ENCODE results near the gene RDH13. TPM values are rescaled to one million over a fixed set of nuclear protein-coding genes. Genes with fewer than 3 reads are reported as not detected.

Gene RDH13
- total and polyA plus RNA-seq, 4 donors: 8.9 to 11.7 (median 9.5) TPM

DNA sequence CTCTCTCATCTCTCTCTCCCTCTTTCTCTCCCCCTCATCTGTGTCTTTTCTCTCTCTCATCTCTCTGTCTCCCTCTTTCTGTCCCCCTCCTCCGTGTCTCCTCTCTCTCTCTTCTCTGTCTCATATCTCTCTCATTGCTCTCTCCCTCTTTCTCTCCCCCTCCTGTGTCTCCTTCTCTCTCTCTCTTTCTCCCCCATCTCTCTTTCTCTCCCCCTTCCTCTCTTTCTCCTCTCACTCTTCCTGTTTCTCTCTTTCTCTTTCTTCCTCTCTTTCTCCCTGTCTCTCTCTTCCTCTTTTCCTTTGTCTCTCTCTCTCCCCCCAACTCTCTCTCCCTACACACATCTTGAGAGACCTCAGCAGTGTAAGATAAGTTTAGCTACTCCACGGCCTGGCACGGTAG, 4.9 kb upstream of the RDH13 start:
- TF ChIP-seq JUND (IDR thresholded peaks at IDR 0.05) (no peak), HNF4A (conservative IDR thresholded peaks at IDR 0.05) (no peak), TAF1 (conservative IDR thresholded peaks at IDR 0.05) (no peak), SP1 (IDR thresholded peaks at IDR 0.05) (no peak), RXRA (IDR thresholded peaks at IDR 0.05) (no peak), RAD21 (IDR thresholded peaks at IDR 0.05) (no peak), GABPA (IDR thresholded peaks at IDR 0.05 in 1 of 2, conservative IDR thresholded peaks at IDR 0.05 in 1 of 2) (no peak), FOXA1 (IDR thresholded peaks at IDR 0.05) (no peak), HNF4G (IDR thresholded peaks at IDR 0.05) (no peak)
- TF ChIP-seq, protein P1, sequence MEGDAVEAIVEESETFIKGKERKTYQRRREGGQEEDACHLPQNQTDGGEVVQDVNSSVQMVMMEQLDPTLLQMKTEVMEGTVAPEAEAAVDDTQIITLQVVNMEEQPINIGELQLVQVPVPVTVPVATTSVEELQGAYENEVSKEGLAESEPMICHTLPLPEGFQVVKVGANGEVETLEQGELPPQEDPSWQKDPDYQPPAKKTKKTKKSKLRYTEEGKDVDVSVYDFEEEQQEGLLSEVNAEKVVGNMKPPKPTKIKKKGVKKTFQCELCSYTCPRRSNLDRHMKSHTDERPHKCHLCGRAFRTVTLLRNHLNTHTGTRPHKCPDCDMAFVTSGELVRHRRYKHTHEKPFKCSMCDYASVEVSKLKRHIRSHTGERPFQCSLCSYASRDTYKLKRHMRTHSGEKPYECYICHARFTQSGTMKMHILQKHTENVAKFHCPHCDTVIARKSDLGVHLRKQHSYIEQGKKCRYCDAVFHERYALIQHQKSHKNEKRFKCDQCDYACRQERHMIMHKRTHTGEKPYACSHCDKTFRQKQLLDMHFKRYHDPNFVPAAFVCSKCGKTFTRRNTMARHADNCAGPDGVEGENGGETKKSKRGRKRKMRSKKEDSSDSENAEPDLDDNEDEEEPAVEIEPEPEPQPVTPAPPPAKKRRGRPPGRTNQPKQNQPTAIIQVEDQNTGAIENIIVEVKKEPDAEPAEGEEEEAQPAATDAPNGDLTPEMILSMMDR (IDR thresholded peaks at IDR 0.05; ENCODE audit: low read depth, low read length, missing input control): no peak
- TF ChIP-seq, protein P2, sequence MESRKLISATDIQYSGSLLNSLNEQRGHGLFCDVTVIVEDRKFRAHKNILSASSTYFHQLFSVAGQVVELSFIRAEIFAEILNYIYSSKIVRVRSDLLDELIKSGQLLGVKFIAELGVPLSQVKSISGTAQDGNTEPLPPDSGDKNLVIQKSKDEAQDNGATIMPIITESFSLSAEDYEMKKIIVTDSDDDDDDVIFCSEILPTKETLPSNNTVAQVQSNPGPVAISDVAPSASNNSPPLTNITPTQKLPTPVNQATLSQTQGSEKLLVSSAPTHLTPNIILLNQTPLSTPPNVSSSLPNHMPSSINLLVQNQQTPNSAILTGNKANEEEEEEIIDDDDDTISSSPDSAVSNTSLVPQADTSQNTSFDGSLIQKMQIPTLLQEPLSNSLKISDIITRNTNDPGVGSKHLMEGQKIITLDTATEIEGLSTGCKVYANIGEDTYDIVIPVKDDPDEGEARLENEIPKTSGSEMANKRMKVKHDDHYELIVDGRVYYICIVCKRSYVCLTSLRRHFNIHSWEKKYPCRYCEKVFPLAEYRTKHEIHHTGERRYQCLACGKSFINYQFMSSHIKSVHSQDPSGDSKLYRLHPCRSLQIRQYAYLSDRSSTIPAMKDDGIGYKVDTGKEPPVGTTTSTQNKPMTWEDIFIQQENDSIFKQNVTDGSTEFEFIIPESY (IDR thresholded peaks at IDR 0.05): no peak
- TF ChIP-seq, protein P3, sequence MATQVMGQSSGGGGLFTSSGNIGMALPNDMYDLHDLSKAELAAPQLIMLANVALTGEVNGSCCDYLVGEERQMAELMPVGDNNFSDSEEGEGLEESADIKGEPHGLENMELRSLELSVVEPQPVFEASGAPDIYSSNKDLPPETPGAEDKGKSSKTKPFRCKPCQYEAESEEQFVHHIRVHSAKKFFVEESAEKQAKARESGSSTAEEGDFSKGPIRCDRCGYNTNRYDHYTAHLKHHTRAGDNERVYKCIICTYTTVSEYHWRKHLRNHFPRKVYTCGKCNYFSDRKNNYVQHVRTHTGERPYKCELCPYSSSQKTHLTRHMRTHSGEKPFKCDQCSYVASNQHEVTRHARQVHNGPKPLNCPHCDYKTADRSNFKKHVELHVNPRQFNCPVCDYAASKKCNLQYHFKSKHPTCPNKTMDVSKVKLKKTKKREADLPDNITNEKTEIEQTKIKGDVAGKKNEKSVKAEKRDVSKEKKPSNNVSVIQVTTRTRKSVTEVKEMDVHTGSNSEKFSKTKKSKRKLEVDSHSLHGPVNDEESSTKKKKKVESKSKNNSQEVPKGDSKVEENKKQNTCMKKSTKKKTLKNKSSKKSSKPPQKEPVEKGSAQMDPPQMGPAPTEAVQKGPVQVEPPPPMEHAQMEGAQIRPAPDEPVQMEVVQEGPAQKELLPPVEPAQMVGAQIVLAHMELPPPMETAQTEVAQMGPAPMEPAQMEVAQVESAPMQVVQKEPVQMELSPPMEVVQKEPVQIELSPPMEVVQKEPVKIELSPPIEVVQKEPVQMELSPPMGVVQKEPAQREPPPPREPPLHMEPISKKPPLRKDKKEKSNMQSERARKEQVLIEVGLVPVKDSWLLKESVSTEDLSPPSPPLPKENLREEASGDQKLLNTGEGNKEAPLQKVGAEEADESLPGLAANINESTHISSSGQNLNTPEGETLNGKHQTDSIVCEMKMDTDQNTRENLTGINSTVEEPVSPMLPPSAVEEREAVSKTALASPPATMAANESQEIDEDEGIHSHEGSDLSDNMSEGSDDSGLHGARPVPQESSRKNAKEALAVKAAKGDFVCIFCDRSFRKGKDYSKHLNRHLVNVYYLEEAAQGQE (IDR thresholded peaks at IDR 0.05): no peak
- TF ChIP-seq, protein P4, sequence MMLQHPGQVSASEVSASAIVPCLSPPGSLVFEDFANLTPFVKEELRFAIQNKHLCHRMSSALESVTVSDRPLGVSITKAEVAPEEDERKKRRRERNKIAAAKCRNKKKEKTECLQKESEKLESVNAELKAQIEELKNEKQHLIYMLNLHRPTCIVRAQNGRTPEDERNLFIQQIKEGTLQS (IDR thresholded peaks at IDR 0.05): no peak
- WGBS: 49% methylated on average over 3 of the region's 3 CpGs
- H3K4me1 ChIP-seq (ENCODE audit: control insufficient read depth in 4 of 4, insufficient read depth in 4 of 4, low read length in 3 of 4): peaks cover 0 to 2% (median 0%) of the 10 kb centered on the region in 4 donors
- no peak overlapping the region for H3K27ac ChIP-seq (ENCODE audit: low read depth in 1 of 2, low read length in 2 of 2)
- no peak for DNase-seq (ENCODE audit: low spot score)
- H3K27me3 ChIP-seq (ENCODE audit: control insufficient read depth in 4 of 4, insufficient read depth in 4 of 4, low read length in 3 of 4): peaks cover 0 to 11% (median 3%) of the 10 kb centered on the region in 4 donors
- H3K9me3 ChIP-seq (ENCODE audit: control insufficient read depth in 4 of 4, low read length in 3 of 4): no peaks in the 10 kb centered on the region
- no peaks in the 10 kb centered on the region for H3K36me3 ChIP-seq (ENCODE audit: control insufficient read depth in 4 of 4, insufficient read depth in 3 of 4, low read depth in 1 of 4, low read length in 3 of 4)
- no peak overlapping the region for H3K4me3 ChIP-seq (ENCODE audit: low read depth in 1 of 3, low read length in 3 of 3)
- no peak overlapping the region for H3K9ac ChIP-seq (ENCODE audit: low read depth in 1 of 2, low read length in 2 of 2)

DNA sequence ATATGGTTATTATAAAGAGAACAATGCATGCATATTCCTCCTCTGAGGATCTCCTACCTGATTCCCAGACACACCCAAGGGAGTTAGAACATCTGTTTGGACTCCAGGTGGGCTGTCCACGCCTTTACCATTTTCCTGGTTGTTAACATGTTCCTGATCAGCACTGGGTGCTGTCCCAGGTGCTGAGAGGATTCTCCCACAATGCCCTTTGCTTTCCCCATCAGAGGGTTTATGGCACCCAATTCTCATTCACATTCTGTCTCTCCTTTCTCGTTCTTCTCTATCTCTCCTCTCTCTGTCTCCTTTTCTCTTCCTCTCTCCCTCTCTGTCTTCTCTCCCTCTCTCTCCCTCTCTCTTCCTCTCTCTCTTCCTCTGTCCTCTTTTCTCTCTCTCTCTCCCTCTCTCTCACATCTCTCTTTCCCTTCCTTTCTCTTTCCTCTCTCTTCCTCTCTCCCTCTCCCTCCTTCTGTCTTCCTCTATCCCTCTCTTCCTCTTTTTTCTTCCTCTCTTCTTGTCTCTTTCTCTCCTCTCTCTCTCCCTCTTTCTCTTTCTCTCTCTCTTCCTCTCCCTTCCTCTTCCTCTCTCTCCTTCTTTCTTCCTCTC, 3.3 kb upstream of the RDH13 start:
- DNase-seq (ENCODE audit: low spot score): no peak
- Histone ChIP-seq H3K27ac (ENCODE audit: low read depth in 1 of 2, low read length in 2 of 2) (no peak overlapping the region), H3K9me3 (ENCODE audit: control insufficient read depth in 4 of 4, low read length in 3 of 4) (no peaks in the 10 kb centered on the region), H3K36me3 (ENCODE audit: control insufficient read depth in 4 of 4, insufficient read depth in 3 of 4, low read depth in 1 of 4, low read length in 3 of 4) (no peaks in the 10 kb centered on the region), H3K9ac (ENCODE audit: low read depth in 1 of 2, low read length in 2 of 2) (no peak overlapping the region), H3K27me3 (ENCODE audit: control insufficient read depth in 4 of 4, insufficient read depth in 4 of 4, low read length in 3 of 4) (peaks cover 0 to 8% (median 3%) of the 10 kb centered on the region in 4 donors), H3K4me3 (ENCODE audit: low read depth in 1 of 3, low read length in 3 of 3) (no peak overlapping the region), H3K4me1 (ENCODE audit: control insufficient read depth in 4 of 4, insufficient read depth in 4 of 4, low read length in 3 of 4) (peaks cover 0 to 7% (median 2%) of the 10 kb centered on the region in 4 donors)
- 22% methylated on average over 2 of the region's 2 CpGs for WGBS
- TF ChIP-seq, protein P1 (IDR thresholded peaks at IDR 0.05; ENCODE audit: low read depth, low read length, missing input control): no peak
- TF ChIP-seq, protein P3 (IDR thresholded peaks at IDR 0.05): peak; percentile 73
- TF ChIP-seq TAF1 (conservative IDR thresholded peaks at IDR 0.05) (no peak), EGR1 (IDR thresholded peaks at IDR 0.05; ENCODE audit: low read depth in 2 of 2) (no peak)
- TF ChIP-seq, protein P5, sequence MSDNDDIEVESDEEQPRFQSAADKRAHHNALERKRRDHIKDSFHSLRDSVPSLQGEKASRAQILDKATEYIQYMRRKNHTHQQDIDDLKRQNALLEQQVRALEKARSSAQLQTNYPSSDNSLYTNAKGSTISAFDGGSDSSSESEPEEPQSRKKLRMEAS (IDR thresholded peaks at IDR 0.05): no peak
